HFF-Myc (cell line): ENCODE results near the gene SLCO4C1.

Source experiments
- DNase-seq: peaks from one replicate; pipeline ENCODE4 v3.0.0-alpha.2; 2011; ENCODE audit warnings: low read depth; ENCODE audit errors: extremely low read depth
- H3K4me3 ChIP-seq: replicated peaks from 2 replicates; pipeline ENCODE4 v1.5.1; 2011; ENCODE audit warnings: low read depth, mild to moderate bottlenecking, control low read depth, low read length
- CTCF ChIP-seq: IDR thresholded peaks from 2 replicates; pipeline ENCODE4 v1.5.1; 2012; ENCODE audit warnings: mild to moderate bottlenecking, low read depth, low read length, control low read depth; ENCODE audit errors: missing control alignments

Gene SLCO4C1

GRCh38 chr5:102231693-102232619, 64.1 kb downstream of the SLCO4C1 start:
- TF ChIP-seq CTCF, result no peak
- H3K4me3 ChIP-seq, result no peak overlapping the region
- no peak for DNase-seq

- no peak for TF ChIP-seq CTCF
- no peak overlapping the region for H3K4me3 ChIP-seq
- no peak for DNase-seq
These were observed 66.4 kb downstream of the SLCO4C1 start for GRCh38 chr5:102229685-102230084.

GRCh38 chr5:102226321-102226720, 69.8 kb downstream of the SLCO4C1 start:
- H3K4me3 ChIP-seq, result no peak overlapping the region
- TF ChIP-seq CTCF, result no peak
- DNase-seq, result no peak

GRCh38 chr5:102223542-102224477, 72.3 kb downstream of the SLCO4C1 start:
- peak; percentile 9 for DNase-seq
- TF ChIP-seq CTCF, result peak; percentile 20
- H3K4me3 ChIP-seq, result no peak overlapping the region

- DNase-seq, result no peak
- TF ChIP-seq CTCF, result no peak
These were observed 73.3 kb downstream of the SLCO4C1 start for GRCh38 chr5:102222772-102223171.

GRCh38 chr5:102221949-102222348, 74.1 kb downstream of the SLCO4C1 start:
- no peak for DNase-seq
- TF ChIP-seq CTCF, result no peak
- H3K4me3 ChIP-seq, result no peak overlapping the region

More at GRCh38 chr5:102222772-102223171, 73.3 kb downstream of the SLCO4C1 start:
- no peak overlapping the region for H3K4me3 ChIP-seq
